ENCODE measurements around the gene OR4F17. TPM values are rescaled to one million over a fixed set of nuclear protein-coding genes. Genes with fewer than 3 reads are reported as not detected.
A peak's percentile ranks its signal among the peaks of the same experiment; 100 is the strongest.
"Not testable (repeated sequence)": the region's sequence is repeated elsewhere in the genome, so short reads cannot be mapped to it uniquely, and the experiment has no call there.

The OR4F17 gene, protein sequence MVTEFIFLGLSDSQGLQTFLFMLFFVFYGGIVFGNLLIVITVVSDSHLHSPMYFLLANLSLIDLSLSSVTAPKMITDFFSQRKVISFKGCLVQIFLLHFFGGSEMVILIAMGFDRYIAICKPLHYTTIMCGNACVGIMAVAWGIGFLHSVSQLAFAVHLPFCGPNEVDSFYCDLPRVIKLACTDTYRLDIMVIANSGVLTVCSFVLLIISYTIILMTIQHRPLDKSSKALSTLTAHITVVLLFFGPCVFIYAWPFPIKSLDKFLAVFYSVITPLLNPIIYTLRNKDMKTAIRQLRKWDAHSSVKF
- not detected for total RNA-seq

GRCh38 chr19:106804-107203 is at the start of gene OR4F17:
OR4F17 (plus strand) TSS chr19:107104; CDS start chr19:110679, 3,575 bp downstream.
- H3K27me3 ChIP-seq; H3K4me1 ChIP-seq; H3K9me3 ChIP-seq; H3K27ac ChIP-seq (replicated peaks in 1 of 4); DNase-seq (ENCODE audit: extremely low spot score); H3K36me3 ChIP-seq; intact Hi-C loops (cut with DNase I); H3K4me3 ChIP-seq: not testable (repeated sequence)

GRCh38 chr19:70793-71192 is 36.1 kb upstream of the OR4F17 start:
- no CpG with 5 or more reads among the region's 54 CpGs for WGBS
- H3K27me3 ChIP-seq; intact Hi-C loops (cut with DNase I); DNase-seq (ENCODE audit: extremely low spot score); H3K4me1 ChIP-seq; H3K9me3 ChIP-seq; H3K36me3 ChIP-seq; H3K27ac ChIP-seq (replicated peaks in 1 of 4): not testable (repeated sequence)
- H3K4me3 ChIP-seq: peak overlapping the region in 3 of 4 donors; percentile 35 to 48 (median 43)

DNA sequence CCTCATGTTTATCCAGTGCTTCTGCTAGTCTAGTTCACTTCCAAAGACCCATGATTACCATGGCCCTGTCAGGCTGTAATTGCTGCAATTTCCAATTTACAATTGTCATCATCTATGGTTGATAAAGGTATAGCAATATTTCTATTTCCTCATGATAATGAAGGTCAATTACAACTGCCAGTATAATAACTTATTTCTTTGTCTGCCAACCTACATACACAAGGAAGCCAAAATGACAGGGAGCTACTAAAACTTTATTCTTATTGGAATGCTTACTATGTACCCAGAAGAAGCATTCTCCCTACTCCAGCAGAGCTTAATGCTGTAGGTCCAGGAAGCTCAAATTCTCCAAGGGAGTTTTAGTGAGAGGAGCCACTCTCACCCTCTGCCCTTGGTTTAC is 24.0 kb upstream of the OR4F17 start:
- intact Hi-C loops (cut with DNase I); H3K36me3 ChIP-seq; H3K27me3 ChIP-seq; H3K4me1 ChIP-seq; H3K27ac ChIP-seq (replicated peaks in 1 of 4); H3K4me3 ChIP-seq; H3K9me3 ChIP-seq; DNase-seq (ENCODE audit: extremely low spot score): not testable (repeated sequence)

GRCh38 chr19:83626-84025 is 23.3 kb upstream of the OR4F17 start:
- intact Hi-C loops (cut with DNase I); H3K4me1 ChIP-seq; H3K27me3 ChIP-seq; H3K36me3 ChIP-seq; H3K27ac ChIP-seq (replicated peaks in 1 of 4); H3K4me3 ChIP-seq; H3K9me3 ChIP-seq; DNase-seq (ENCODE audit: extremely low spot score): not testable (repeated sequence)
- WGBS: no CpG with 5 or more reads among the region's 1 CpG

DNA sequence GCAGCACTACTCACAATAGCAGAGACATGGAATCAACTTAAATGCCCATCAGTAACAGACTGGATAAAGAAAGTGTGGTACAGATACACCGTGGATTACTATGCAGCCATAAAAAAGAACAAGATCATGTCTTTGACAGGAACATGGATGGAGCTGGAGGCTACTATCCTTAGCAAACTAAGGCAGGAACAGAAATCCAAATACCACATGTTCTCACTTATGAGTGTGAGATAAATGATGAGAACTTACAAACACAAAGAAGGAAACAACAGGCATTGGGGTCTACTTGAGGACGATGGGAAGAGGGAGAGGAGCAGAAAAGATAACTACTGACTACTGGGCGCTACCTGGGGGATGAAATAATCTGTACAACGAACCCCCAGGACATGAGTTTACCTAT is 16.2 kb upstream of the OR4F17 start:
- H3K9me3 ChIP-seq; H3K27ac ChIP-seq (replicated peaks in 1 of 4); H3K27me3 ChIP-seq; H3K4me3 ChIP-seq; H3K4me1 ChIP-seq; H3K36me3 ChIP-seq; intact Hi-C loops (cut with DNase I): not testable (repeated sequence)
- peak; percentile 12 for DNase-seq (ENCODE audit: extremely low spot score)
- WGBS: 79% methylated on average over 3 of the region's 4 CpGs

DNA sequence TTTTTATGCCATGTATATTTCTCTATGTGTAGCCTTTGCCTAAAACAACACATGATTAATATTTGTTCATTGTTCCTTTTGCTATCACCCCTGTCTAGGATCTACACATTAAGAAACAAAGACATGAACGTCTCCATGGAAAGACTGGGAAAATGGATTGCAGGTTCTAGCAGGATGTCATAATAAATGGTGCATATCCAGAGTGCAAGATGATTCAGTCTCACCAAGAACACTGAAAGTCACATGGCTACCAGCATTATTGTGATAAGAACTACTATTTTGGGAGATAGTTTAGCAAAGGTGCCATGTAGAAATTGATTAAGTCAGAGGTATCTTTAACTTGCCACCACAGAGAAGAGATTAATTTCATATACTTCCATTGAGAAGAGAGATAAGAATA is 12.1 kb upstream of the OR4F17 start:
- H3K4me3 ChIP-seq; DNase-seq (ENCODE audit: extremely low spot score); H3K4me1 ChIP-seq; intact Hi-C loops (cut with DNase I); H3K27ac ChIP-seq (replicated peaks in 1 of 4); H3K9me3 ChIP-seq; H3K27me3 ChIP-seq; H3K36me3 ChIP-seq: not testable (repeated sequence)
- no CpG with 5 or more reads among the region's 1 CpG for WGBS

GRCh38 chr19:97647-98046 is 9.3 kb upstream of the OR4F17 start:
- H3K36me3 ChIP-seq; H3K9me3 ChIP-seq; H3K4me1 ChIP-seq; H3K4me3 ChIP-seq; DNase-seq (ENCODE audit: extremely low spot score); H3K27ac ChIP-seq (replicated peaks in 1 of 4); intact Hi-C loops (cut with DNase I); H3K27me3 ChIP-seq: not testable (repeated sequence)
- no CpG with 5 or more reads among the region's 3 CpGs for WGBS

GRCh38 chr19:120443-121140 is 13.7 kb downstream of the OR4F17 start:
- H3K27ac ChIP-seq (replicated peaks in 1 of 4); H3K9me3 ChIP-seq; H3K27me3 ChIP-seq; H3K4me3 ChIP-seq; DNase-seq (ENCODE audit: extremely low spot score); intact Hi-C loops (cut with DNase I); H3K4me1 ChIP-seq; H3K36me3 ChIP-seq: not testable (repeated sequence)
- no CpG with 5 or more reads among the region's 5 CpGs for WGBS

Other genes starting within 250 kb of the OR4F17 start
- gene PLPP2, start 184.3 kb downstream of the OR4F17 start, total RNA-seq: 1 to 10 TPM; 2.1 to 9.1 (median 5.0) TPM
- 10 to 100 TPM; 11.6 to 26.4 (median 18.9) TPM for gene MIER2, start 237.7 kb downstream of the OR4F17 start, total RNA-seq